ENCODE data around the gene TANK.

- TF ChIP-seq CTCF (IDR thresholded peaks at IDR 0.05) (no peak), POLR2AphosphoS5 (IDR thresholded peaks at IDR 0.05) (no peak)
Measured at GRCh38 chr2:161165266-161165665, 5.0 kb downstream of the TANK start.
